ENCODE results near the gene KLHDC3. TPM values are rescaled to one million over a fixed set of nuclear protein-coding genes. Genes with fewer than 3 reads are reported as not detected.

KLHDC3 gene
- total and polyA plus RNA-seq, 10 of the 15 experiments (the other 5 are each of a cell fraction or from before 2014, with no cell fraction given) = 2.4 to 102 (median 55.4) TPM

- H2AFZ ChIP-seq (ENCODE audit: control insufficient read depth, low read depth, low read length) = no peak overlapping the region
- peaks cover 16% of the 10 kb centered on the region for H3K4me1 ChIP-seq (ENCODE audit: control insufficient read depth, insufficient read depth, low read length)
- H3K9ac ChIP-seq (ENCODE audit: control insufficient read depth, insufficient read depth, low read length) = no peak overlapping the region
- intact Hi-C loops (cut with micrococcal nuclease; ENCODE audit: unreplicated experiment) (no loop called here), in situ Hi-C loops (cut with MboI) (no loop called here)
- WGBS (ENCODE audit: insufficient coverage, insufficient replicate concordance, low lambda C conversion rate, missing lambda C conversion rate) = 97% methylated on average over 3 of the region's 3 CpGs
- no peaks in the 10 kb centered on the region for H3K27me3 ChIP-seq (replicated peaks in 1 of 2; ENCODE audit: control insufficient read depth in 2 of 2, insufficient read depth in 2 of 2, low read length in 1 of 2)
- peaks cover 4 to 8% of the 10 kb centered on the region in 2 experiments; a peak in 3 of 4 replicates for H3K36me3 ChIP-seq (ENCODE audit: control insufficient read depth in 2 of 2, insufficient read depth in 2 of 2, low read length in 1 of 2)
- peaks cover 25% of the 10 kb centered on the region for H3K79me2 ChIP-seq (ENCODE audit: control insufficient read depth, insufficient read depth, low read length)
- no TSS peak for BruUV-seq (replicated peaks)
- H4K20me1 ChIP-seq (ENCODE audit: control insufficient read depth, insufficient read depth) = peaks cover 3% of the 10 kb centered on the region; the same call in 1 of the 2 replicates
- no peak for TF ChIP-seq HDAC6 (IDR thresholded peaks at IDR 0.05; ENCODE audit: unreplicated experiment)
- no peak for TF ChIP-seq CHD2 (IDR thresholded peaks at IDR 0.05; ENCODE audit: borderline replicate concordance, low read depth, low read length)
- no peak for TF ChIP-seq ZBTB4 (CRISPR knock-in tag; IDR thresholded peaks at IDR 0.05)
- no peak for TF ChIP-seq BCL11A (IDR thresholded peaks at IDR 0.05; ENCODE audit: low read depth, low read length)
- TF ChIP-seq MTA2 (IDR thresholded peaks at IDR 0.05; ENCODE audit: low read depth) = no peak
- no peak for TF ChIP-seq SUZ12 (IDR thresholded peaks at IDR 0.05; ENCODE audit: unreplicated experiment)
- no peak for TF ChIP-seq YY1 (IDR thresholded peaks at IDR 0.05; ENCODE audit: low read depth, low read length)
- no peak for TF ChIP-seq CBFB (IDR thresholded peaks at IDR 0.05; ENCODE audit: low read depth)
- no peak for TF ChIP-seq JUNB (IDR thresholded peaks at IDR 0.05)
- TF ChIP-seq KDM1A (IDR thresholded peaks at IDR 0.05; ENCODE audit: borderline replicate concordance) = no peak
- no peak for TF ChIP-seq ZNF217 (IDR thresholded peaks at IDR 0.05)
- TF ChIP-seq, protein P1, sequence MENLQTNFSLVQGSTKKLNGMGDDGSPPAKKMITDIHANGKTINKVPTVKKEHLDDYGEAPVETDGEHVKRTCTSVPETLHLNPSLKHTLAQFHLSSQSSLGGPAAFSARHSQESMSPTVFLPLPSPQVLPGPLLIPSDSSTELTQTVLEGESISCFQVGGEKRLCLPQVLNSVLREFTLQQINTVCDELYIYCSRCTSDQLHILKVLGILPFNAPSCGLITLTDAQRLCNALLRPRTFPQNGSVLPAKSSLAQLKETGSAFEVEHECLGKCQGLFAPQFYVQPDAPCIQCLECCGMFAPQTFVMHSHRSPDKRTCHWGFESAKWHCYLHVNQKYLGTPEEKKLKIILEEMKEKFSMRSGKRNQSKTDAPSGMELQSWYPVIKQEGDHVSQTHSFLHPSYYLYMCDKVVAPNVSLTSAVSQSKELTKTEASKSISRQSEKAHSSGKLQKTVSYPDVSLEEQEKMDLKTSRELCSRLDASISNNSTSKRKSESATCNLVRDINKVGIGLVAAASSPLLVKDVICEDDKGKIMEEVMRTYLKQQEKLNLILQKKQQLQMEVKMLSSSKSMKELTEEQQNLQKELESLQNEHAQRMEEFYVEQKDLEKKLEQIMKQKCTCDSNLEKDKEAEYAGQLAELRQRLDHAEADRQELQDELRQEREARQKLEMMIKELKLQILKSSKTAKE (IDR thresholded peaks at IDR 0.05; ENCODE audit: low read depth, poor library complexity, severe bottlenecking) = no peak
- TF ChIP-seq ATF3 (IDR thresholded peaks at IDR 0.05; ENCODE audit: borderline replicate concordance, extremely low read depth, low read depth, low read length) = no peak
- no peak for TF ChIP-seq SMC3 (IDR thresholded peaks at IDR 0.05; ENCODE audit: borderline replicate concordance, low read length)
- TF ChIP-seq TAF1 (IDR thresholded peaks at IDR 0.05; ENCODE audit: borderline replicate concordance, low read depth, low read length) = no peak
- TF ChIP-seq FOXK2 (IDR thresholded peaks at IDR 0.05) = no peak
- no peak for TF ChIP-seq RUNX3 (IDR thresholded peaks at IDR 0.05; ENCODE audit: low read length)
- TF ChIP-seq MYC (IDR thresholded peaks at IDR 0.05; ENCODE audit: insufficient read depth, insufficient read length, insufficient replicate concordance, low read length, severe bottlenecking) = no peak
- ChIA-PET RAD21 (ENCODE audit: unreplicated experiment) (interaction anchor here (0.8 to 2.0 kb wide), 2 partner anchors 41 kb away, joined by 4 to 5 read pairs; partner anchors contain the start of gene PEX6), CTCF (interaction anchor here (0.7 to 1.7 kb wide), 4 partner anchors 38 to 142 kb away, joined by 3 to 7 read pairs (median 3); no protein-coding TSS in a partner anchor), POLR2A (interaction anchor here (0.5 to 2.0 kb wide), 7 partner anchors 10 to 272 kb away, joined by 3 to 6 read pairs (median 5); partner anchors contain the start of genes CUL7 and PPP2R5D), SMC1A (ENCODE audit: uncharacterized antibody, unreplicated experiment) (no interaction called here)
- H3K27ac ChIP-seq (ENCODE audit: control insufficient read depth, insufficient read depth) = no peak overlapping the region
- no peak overlapping the region for H3K4me2 ChIP-seq (ENCODE audit: control insufficient read depth, insufficient read depth)
- H3K9me3 ChIP-seq (replicated peaks; ENCODE audit: control insufficient read depth, insufficient read depth, low read length) = no peaks in the 10 kb centered on the region
- DNase-seq (ENCODE audit: low read depth, low spot score) (no peak), FAIRE-seq (no peak), ATAC-seq (no peak)
- H3K4me3 ChIP-seq = no peak overlapping the region
Observed at GRCh38 chr6:43020052-43020705, 6.1 kb downstream of the KLHDC3 start.

Measured in GM12878 (cell line).